Middle frontal gyrus (tissue), 1 donor: ENCODE results near the gene ZCCHC24.

Experiments used
- DNase-seq: peaks from one replicate; pipeline ENCODE4 v3.0.0-alpha.2; 2015; ENCODE audit warnings: low spot score; ENCODE audit errors: extremely low spot score

The ZCCHC24 gene

GRCh38 chr10:79372871-79373270, 72.6 kb downstream of the ZCCHC24 start:
- DNase-seq = no peak

DNA sequence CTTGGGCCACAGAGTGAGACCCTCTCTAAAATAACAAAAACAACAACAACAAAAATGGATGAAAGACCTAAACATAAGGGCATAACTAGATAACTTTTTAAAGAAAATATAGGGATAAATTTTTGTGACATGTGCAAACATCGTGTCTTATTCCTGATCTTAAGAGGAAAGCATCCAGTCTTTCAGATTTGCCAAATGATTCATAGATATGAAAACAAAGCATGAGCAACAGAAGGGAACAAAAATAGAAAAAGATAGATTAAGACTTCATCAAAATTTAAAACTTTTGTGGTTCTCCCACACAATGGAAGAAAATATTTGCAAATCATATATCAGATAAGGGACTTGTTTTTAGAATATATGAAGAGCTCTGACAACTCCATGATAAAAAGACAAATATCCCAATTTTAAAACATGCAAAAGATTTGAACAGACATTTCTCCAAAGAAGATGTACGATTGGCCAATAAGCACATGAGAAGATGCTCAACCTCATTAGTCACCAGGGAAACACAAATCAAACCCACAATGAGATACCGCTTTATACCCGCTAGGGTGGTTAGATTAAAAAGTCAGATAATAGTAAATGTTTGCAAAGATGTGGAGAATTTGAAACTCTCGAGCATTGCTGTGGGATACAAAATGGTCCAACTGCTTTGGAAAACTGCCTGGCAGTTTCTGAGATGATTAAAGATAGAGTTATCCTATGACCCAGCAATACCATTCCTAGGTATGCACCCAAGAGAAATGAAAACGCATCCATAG, 77.8 kb downstream of the ZCCHC24 start:
- DNase-seq = no peak

DNA sequence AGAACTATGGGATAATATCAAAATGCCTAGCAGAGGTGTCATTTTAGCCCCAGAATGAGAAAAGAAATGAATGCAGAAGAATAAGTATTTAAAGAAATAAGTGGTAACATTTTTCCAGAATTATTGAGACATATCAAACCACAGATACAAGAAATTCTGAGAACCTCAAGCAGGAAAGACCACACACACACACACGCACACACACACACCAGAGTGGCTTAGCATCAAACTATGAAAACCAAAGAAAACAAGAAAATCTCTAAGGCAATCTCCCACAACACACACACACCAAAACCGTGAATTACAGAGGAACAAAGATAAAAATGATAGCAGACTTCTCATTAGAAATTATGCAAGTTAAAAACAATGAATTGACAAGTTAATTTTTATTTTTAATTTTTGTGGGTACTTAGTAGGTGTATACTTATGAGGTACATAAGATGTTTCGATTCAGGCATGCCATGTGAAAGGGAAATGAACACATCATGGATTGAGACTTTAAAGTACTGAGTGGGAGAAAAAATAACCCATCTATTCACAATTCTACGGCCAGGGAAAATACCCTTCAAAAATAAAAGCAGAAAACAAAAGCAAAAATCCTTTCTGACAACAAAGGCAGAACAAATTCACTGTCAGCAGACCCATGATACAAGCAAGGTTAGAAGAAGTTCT, 83.6 kb downstream of the ZCCHC24 start:
- no peak for DNase-seq

GRCh38 chr10:79360499-79361342, 84.7 kb downstream of the ZCCHC24 start:
- DNase-seq = no peak

GRCh38 chr10:79359816-79360498, 85.5 kb downstream of the ZCCHC24 start:
- DNase-seq = no peak

DNA sequence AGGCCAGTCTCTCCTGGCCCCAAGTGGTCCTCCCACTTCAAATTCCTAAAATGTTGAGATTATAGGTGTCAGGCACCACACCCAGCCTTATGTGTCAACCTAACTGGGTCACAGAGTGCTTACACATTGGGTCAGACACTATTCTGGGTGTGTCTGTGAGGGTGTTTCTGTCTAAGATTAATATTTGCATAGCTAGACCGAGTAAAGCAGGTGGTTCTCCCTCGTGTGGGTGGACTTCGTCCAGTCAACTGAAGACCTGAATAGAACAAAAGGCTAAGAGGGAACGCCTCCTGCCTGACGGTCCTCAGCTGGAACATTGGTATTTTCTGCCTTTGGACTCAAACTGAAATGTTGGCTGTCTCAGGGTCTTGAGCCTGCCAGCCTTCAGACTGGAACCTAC, 86.6 kb downstream of the ZCCHC24 start:
- no peak for DNase-seq

GRCh38 chr10:79357180-79357579, 88.2 kb downstream of the ZCCHC24 start:
- no peak for DNase-seq

DNA sequence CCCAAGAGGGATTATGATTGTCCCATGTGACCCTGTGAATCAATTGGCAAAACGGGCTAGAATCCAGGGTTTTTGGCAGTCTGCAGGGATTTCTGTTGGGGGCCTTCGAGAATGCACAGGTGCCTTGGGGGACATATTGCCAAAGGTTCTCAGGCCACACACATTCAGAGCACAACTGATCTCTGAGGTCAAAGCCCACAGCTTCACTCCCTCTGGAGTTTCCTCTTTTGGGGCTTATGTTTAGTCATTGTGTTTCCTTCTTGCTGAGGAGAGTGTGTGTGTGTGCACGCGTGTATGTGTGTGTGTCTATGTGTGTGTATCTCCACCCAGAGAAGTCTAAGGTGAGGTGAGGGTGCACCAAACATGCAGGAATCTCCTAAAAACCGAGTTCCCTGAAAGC, 89.3 kb downstream of the ZCCHC24 start:
- DNase-seq = no peak

GRCh38 chr10:79355420-79356017, 89.9 kb downstream of the ZCCHC24 start:
- DNase-seq = no peak

GRCh38 chr10:79354615-79355014, 90.8 kb downstream of the ZCCHC24 start:
- DNase-seq = no peak

DNA sequence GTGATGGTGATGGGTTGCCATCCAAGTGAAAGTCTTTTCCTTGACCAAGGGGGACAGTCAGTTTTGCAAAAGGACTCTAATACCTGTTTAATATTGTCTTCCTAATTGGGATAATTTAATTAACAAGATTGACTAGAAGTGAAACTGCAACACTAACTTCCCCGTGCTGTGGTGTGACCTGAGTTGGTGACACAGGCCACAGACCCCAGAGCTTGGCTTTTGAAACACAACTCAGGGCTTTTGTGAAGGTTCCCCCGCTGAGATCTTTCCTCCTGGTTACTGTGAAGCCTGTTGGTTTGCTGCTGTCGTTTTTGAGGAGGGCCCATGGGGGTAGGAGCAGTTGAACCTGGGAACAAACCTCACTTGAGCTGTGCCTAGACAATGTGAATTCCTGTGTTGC, 91.3 kb downstream of the ZCCHC24 start:
- no peak for DNase-seq

DNA sequence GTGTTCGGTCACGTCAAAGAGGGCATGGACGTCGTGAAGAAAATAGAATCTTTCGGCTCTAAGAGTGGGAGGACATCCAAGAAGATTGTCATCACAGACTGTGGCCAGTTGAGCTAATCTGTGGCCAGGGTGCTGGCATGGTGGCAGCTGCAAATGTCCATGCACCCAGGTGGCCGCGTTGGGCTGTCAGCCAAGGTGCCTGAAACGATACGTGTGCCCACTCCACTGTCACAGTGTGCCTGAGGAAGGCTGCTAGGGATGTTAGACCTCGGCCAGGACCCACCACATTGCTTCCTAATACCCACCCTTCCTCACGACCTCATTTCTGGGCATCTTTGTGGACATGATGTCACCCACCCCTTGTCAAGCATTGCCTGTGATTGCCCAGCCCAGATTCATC, 91.7 kb downstream of the ZCCHC24 start:
- no peak for DNase-seq

DNA sequence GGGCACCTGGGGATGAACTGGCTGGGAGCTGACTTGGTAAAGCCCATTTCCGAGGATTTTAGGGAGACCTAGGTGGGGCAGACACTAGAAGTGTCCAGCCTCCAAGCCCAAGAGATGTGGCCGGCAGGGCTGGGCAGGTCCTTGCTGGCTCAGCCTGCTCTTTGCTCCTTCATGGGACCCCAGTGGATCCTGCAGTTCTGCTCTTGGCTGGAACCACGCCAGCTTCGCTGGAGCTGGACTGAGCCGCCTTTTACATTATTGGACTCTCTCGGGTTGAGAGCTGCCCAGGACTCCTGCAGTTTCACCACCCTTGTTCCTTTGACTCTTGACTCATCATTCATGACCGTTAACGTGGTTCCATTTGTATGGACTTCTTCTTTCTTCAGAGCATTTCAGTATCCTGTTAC, 92.4 kb downstream of the ZCCHC24 start:
- DNase-seq = no peak

GRCh38 chr10:79352035-79352877, 93.2 kb downstream of the ZCCHC24 start:
- DNase-seq = no peak

DNA sequence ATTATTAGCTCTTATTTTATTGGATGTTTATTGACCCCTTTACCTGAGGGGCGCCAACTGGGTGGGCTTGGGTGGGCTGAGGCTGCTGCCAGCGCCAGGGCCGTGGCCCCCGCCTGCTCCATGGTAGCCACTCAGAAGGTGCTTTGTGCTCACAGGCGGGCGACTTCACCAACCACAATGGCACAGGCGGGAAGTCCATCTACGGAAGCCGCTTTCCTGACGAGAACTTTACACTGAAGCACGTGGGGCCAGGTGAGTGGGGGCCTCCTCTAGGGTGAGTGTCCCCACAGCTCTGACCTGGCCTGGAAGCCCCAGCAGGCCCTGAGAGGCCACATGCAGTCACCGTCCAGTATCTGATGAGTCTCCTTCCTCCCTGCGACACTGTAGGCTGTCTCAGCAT, 94.1 kb downstream of the ZCCHC24 start:
- DNase-seq = no peak

GRCh38 chr10:79350407-79351154, 94.8 kb downstream of the ZCCHC24 start:
- DNase-seq = no peak

DNA sequence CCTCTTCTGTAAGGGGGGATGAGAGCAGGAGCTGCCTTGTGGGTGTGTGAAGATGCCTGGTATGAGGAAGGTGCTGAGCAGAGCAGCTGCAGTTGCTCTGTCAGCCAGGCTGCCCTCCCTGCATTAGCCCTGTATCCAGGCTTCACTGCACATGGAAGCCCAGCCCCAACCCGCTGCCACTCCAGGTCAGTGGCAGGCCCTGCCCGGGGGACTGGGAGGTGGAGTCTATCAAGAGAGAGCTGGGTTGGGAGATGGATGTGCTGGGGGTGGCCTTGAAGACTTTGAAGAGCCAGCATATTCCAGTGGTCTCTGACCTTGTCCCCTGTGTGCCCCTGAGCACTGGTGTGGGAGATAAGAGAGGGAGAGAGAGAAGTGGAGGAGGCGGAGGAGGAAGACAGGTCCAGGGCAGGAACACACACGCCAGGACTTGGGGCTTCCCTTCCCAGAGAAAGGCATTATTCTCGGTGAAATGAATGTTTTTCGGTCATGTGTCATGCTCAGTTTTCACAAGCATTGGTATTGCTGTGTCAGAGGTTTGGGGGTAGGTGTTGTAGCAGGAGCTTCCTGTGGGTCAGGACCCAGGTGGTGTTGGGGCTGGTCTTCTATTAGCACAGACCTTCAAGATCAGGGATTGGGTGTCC, 95.5 kb downstream of the ZCCHC24 start:
- no peak for DNase-seq

DNA sequence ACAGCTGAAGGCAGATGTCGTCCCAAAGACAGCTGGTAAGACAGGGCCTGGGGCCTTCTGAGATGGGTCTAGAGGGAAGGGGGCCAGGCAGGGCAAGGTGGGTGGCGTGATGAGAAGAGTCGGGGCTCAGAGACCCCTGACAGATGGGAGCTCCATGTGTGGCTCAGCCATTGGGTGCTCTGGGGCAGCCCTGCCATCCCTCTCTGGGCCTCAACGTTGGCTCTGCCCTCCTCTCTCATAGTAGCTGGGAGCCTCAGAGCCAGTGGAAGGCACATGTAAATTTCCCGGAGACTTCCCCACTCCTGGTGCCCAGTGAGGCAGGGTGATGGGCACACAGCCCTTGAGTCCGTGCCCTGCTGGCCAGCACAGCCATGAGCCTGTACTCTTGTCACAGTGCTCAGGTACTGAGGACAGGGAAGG, 96.3 kb downstream of the ZCCHC24 start:
- DNase-seq = no peak

GRCh38 chr10:79348640-79348988, 96.8 kb downstream of the ZCCHC24 start:
- no peak for DNase-seq
